HepG2 (cell line): ENCODE measurements around the gene LTA4H. TPM values are rescaled to one million over a fixed set of nuclear protein-coding genes. Genes with fewer than 3 reads are reported as not detected.
A peak's percentile ranks its signal among the peaks of the same experiment; 100 is the strongest.

Experiments
- ATAC-seq: fragments of 200-7000 bp; cut with Tn5 transposase; 3 replicates; pipeline ENCODE4 v1.9.1; 2020; ENCODE audit warnings: mild to moderate bottlenecking, moderate library complexity
- BruUV-seq: library from RNA; stranded (reverse); fragments of 400-500 nt; replicated peaks from 2 replicates; lab custom pipeline; 2021; lab: Mats Ljungman, UMichigan
- CTCF ChIA-PET: fragments of 300-600 bp; formaldehyde crosslinking; extraction: SDS; loops from one replicate; lab custom pipeline; 2021; ENCODE audit warnings: low total read pairs, inconsistent platforms, low intra/inter-chr PET ratio; lab: Yijun Ruan, JAX
- POLR2A ChIA-PET: fragments of 350-600 bp; sonication (Branson Sonifier 250); formaldehyde crosslinking; loops from one replicate; lab custom pipeline; 2020; ENCODE audit warnings: antibody characterized with exemption, inconsistent platforms; lab: Yijun Ruan, JAX
- DNase-seq: peaks from one replicate; pipeline ENCODE4 v3.0.0-alpha.2; 2015; ENCODE audit warnings: low spot score
- FAIRE-seq: peaks from 3 replicates; lab custom pipeline; 2011; peaks lifted over from hg19 to GRCh38; lab: Jason Lieb, UNC
- H2AFZ ChIP-seq: one replicate; pipeline ENCODE4 v1.6.1; 2011; ENCODE audit warnings: low read length, inconsistent platforms
- H3K27ac ChIP-seq: fragments of 300-600 bp; 3 replicates; pipeline ENCODE4 v1.8.0; 2011; ENCODE audit warnings: mixed run types, mild to moderate bottlenecking, mixed read lengths, low read length, inconsistent platforms; ENCODE audit not compliant: insufficient read depth; ENCODE audit errors: extremely low read length
- H3K27me3 ChIP-seq, 2 experiments: fragments of 200-600 bp in 1 of 2; 2 replicates in 1 of 2; 3 replicates in 1 of 2; pipeline versions ENCODE4 v1.6.0 to v1.8.0; 2011; ENCODE audit warnings: low read length in 2 of 2, mild to moderate bottlenecking in 2 of 2, moderate library complexity in 2 of 2, inconsistent platforms in 1 of 2; ENCODE audit not compliant: insufficient read depth in 2 of 2, control insufficient read depth in 1 of 2
- H3K36me3 ChIP-seq, 2 experiments: fragments of 200-600 bp in 1 of 2; replicated peaks in 1 of 2; 2 replicates in 1 of 2; 3 replicates in 1 of 2; pipeline versions ENCODE4 v1.5.1 to v1.8.0; 2011; ENCODE audit warnings: low read length in 2 of 2, inconsistent platforms in 1 of 2; ENCODE audit not compliant: insufficient read depth in 2 of 2, control insufficient read depth in 1 of 2
- H3K4me1 ChIP-seq: 2 replicates; pipeline ENCODE4 v1.5.1; 2012; ENCODE audit warnings: low read length, inconsistent platforms; ENCODE audit not compliant: insufficient read depth
- H3K4me2 ChIP-seq: 2 replicates; pipeline ENCODE4 v1.6.0; 2011; ENCODE audit warnings: low read depth, low read length, inconsistent platforms
- H3K4me3 ChIP-seq, 3 experiments: fragments of 200-600 bp in 1 of 3; sonication (generic), shearing (Covaris generic) in 1 of 3; replicated peaks in 1 of 3; 2 replicates each; pipeline ENCODE4 v1.5.1; 2011 to 2016; ENCODE audit warnings: low read length in 3 of 3, inconsistent platforms in 2 of 3, low read depth in 2 of 3, mild to moderate bottlenecking in 2 of 3, control low read depth in 1 of 3, mixed read lengths in 1 of 3; ENCODE audit not compliant: insufficient read depth in 1 of 3
- H3K79me2 ChIP-seq: one replicate; pipeline ENCODE4 v1.6.1; 2011; ENCODE audit warnings: low read length, inconsistent platforms; ENCODE audit not compliant: insufficient read depth
- H3K9ac ChIP-seq: 2 replicates; pipeline ENCODE4 v1.6.0; 2011; ENCODE audit warnings: mild to moderate bottlenecking, low read depth, low read length, inconsistent platforms; ENCODE audit not compliant: insufficient read depth
- H3K9me3 ChIP-seq: 2 replicates; pipeline ENCODE4 v1.5.1; 2012; ENCODE audit warnings: mild to moderate bottlenecking, low read length
- H4K20me1 ChIP-seq: 2 replicates; pipeline ENCODE4 v1.6.0; 2011; ENCODE audit warnings: inconsistent platforms, mild to moderate bottlenecking, low read length, moderate library complexity; ENCODE audit not compliant: insufficient read depth
- GABPA ChIP-seq, 2 experiments: IDR thresholded peaks; 2 replicates each; pipeline ENCODE4 v1.6.1; 2011 to 2016; ENCODE audit warnings: low read depth in 2 of 2, low read length in 1 of 2, missing biosample characterization in 1 of 2, missing genetic modification characterization in 1 of 2
- POLR2AphosphoS5 ChIP-seq: IDR thresholded peaks from 2 replicates; pipeline ENCODE4 v1.6.1; 2012; ENCODE audit warnings: low read depth, low read length
- TCF12 ChIP-seq, 2 experiments: fragments of 450-650 bp in 1 of 2; sonication (generic) in 1 of 2; formaldehyde crosslinking in 1 of 2; IDR thresholded peaks; 2 replicates each; pipeline versions ENCODE4 v1.6.1 to v1.8.0; 2017 to 2022; ENCODE audit warnings: antibody characterized with exemption in 1 of 2, mild to moderate bottlenecking in 1 of 2, missing genetic modification reagents in 1 of 2, moderate library complexity in 1 of 2
- ZNF329 ChIP-seq: sonication (generic); formaldehyde crosslinking; IDR thresholded peaks from 2 replicates; pipeline ENCODE4 v1.9.0; 2021; ENCODE audit warnings: low read depth, mild to moderate bottlenecking, missing genetic modification reagents
- ZNF644 ChIP-seq: IDR thresholded peaks from 2 replicates; pipeline ENCODE4 v1.6.1; 2016; ENCODE audit warnings: low read depth
- WGBS: methylation state at CpG from one replicate; pipeline ENCODE4 v1.1.6; 2017; ENCODE audit warnings: low lambda C conversion rate; 5-methylcytosine and 5-hydroxymethylcytosine counted together
- in situ Hi-C: cut with HindIII; loops from 2 replicates; pipeline ENCODE4 v1.10.0; 2017; ENCODE audit warnings: low pct_unique_long_range_greater_than_20kb; ENCODE audit not compliant: extremely low pct_ligation_motif_present
- intact Hi-C: fragments of 100-400 bp; cut with micrococcal nuclease; formaldehyde crosslinking; loops from one replicate; pipeline ENCODE4 v1.10.0; 2022; ENCODE audit not compliant: unreplicated experiment
- polyA plus RNA-seq, 8 experiments: library from polyadenylated mRNA; depleted of rRNA in 3 of 8; stranded (reverse) in 7 of 8; unstranded in 1 of 8; fragments of >200 nt; fragmentation: Illumina TruSeq in 4 of 8; extraction: Trizol in 4 of 8; gene quantifications; 2 replicates each; pipeline versions ENCODE4 v1.2.1 to v1.2.3, GENCODE V29; 2011 to 2016; ENCODE audit warnings: low read depth in 4 of 8, missing spikeins in 1 of 8, mixed read lengths in 1 of 8; ENCODE audit not compliant: insufficient read depth in 1 of 8
- total RNA-seq, 5 experiments: library from RNA; depleted of rRNA; stranded (reverse); fragments of >200 nt; fragmentation: Illumina TruSeq; extraction: Trizol; gene quantifications; 2 replicates each; pipeline ENCODE4 v1.2.3, GENCODE V29; 2016; ENCODE audit warnings: low read depth in 1 of 5
- TF ChIP-seq, protein P1 (sequence below): sonication (generic); formaldehyde crosslinking; IDR thresholded peaks from 2 replicates; pipeline ENCODE4 v1.4.0; 2020; ENCODE audit warnings: missing genetic modification reagents, mild to moderate bottlenecking, borderline replicate concordance
- TF ChIP-seq, protein P2 (sequence below): sonication (generic); formaldehyde crosslinking; IDR thresholded peaks from 2 replicates; pipeline ENCODE4 v1.4.0; 2020; ENCODE audit warnings: missing genetic modification reagents

The LTA4H gene
- total and polyA plus RNA-seq, 2 of the 13 experiments (the other 11 are each of a cell fraction or from before 2014, with no cell fraction given), result 87.5 to 90.4 TPM

- no TSS peak for BruUV-seq
- H3K4me2 ChIP-seq, result no peak overlapping the region
- ATAC-seq, result no peak
- peaks cover 0 to 18% of the 10 kb centered on the region in 2 experiments; a peak in 2 of 5 replicates for H3K27me3 ChIP-seq
- TF ChIP-seq POLR2AphosphoS5, result no peak
- TF ChIP-seq, protein P1, sequence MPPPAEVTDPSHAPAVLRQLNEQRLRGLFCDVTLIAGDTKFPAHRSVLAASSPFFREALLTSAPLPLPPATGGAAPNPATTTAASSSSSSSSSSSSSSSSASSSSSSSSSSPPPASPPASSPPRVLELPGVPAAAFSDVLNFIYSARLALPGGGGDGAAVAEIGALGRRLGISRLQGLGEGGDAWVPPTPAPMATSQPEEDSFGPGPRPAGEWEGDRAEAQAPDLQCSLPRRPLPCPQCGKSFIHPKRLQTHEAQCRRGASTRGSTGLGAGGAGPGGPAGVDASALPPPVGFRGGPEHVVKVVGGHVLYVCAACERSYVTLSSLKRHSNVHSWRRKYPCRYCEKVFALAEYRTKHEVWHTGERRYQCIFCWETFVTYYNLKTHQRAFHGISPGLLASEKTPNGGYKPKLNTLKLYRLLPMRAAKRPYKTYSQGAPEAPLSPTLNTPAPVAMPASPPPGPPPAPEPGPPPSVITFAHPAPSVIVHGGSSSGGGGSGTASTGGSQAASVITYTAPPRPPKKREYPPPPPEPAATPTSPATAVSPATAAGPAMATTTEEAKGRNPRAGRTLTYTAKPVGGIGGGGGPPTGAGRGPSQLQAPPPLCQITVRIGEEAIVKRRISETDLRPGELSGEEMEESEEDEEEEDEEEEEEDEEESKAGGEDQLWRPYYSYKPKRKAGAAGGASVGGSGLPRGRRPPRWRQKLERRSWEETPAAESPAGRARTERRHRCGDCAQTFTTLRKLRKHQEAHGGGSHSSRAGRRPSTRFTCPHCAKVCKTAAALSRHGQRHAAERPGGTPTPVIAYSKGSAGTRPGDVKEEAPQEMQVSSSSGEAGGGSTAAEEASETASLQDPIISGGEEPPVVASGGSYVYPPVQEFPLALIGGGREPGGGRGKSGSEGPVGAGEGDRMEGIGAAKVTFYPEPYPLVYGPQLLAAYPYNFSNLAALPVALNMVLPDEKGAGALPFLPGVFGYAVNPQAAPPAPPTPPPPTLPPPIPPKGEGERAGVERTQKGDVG (CRISPR knock-in tag), result no peak
- CTCF ChIA-PET, result no interaction called here
- in situ Hi-C loops (no loop called here), intact Hi-C loops (no loop called here)
- H3K79me2 ChIP-seq, result no peaks in the 10 kb centered on the region
- no peak for FAIRE-seq
- H2AFZ ChIP-seq, result no peak overlapping the region
- H3K4me1 ChIP-seq, result peaks cover 38% of the 10 kb centered on the region
- DNase-seq, result no peak
- H4K20me1 ChIP-seq, result no peaks in the 10 kb centered on the region
- H3K9ac ChIP-seq, result no peak overlapping the region
- H3K27ac ChIP-seq, result no peak overlapping the region
- H3K36me3 ChIP-seq, result no peaks in the 10 kb centered on the region
- WGBS, result 9% methylated on average over 1 of the region's 1 CpG
- no peaks in the 10 kb centered on the region for H3K9me3 ChIP-seq
- no peak overlapping the region for H3K4me3 ChIP-seq
- POLR2A ChIA-PET, result no interaction called here
Measured at GRCh38 chr12:96041181-96041580, 5.8 kb upstream of the LTA4H start.

DNA sequence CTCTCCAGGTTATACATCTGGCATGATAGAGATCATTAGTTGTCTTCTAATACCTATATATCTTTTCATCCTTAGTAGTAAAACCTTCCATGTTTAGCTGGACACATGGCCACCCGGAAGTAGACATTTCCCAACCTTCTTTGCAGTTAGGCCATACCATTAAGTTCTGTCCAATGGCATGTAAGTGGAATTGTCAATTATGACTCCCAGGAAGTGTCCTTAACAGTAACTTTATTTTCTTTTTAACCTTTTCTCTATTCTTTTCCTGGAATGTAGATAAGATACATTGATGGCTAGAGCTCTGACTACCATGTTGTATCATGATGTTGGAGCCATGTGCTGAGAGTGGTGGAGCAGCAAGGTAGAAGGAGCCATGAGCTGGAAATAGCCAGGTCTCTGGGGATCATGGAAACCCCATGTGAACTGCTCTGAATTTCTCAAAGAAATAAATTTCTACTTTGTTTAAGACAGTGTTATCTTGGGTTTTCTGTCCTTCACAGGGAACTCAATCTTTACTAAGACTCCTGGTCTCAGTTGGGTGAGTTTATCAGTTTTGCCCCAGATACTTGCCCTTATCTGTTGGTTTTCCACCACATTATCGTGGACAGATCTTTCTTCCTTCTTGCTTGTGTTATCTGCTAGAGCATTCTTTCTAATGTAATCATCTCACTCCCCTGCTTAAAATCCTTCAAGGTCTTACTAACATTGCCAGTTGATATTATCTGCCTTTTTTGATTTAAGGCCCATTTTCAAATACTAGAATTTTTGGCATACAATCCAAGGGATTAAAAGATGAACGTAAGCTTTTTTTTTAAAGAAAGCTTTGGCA lies 5.1 kb upstream of the LTA4H start:
- Histone ChIP-seq H3K9ac (no peak overlapping the region), H4K20me1 (no peaks in the 10 kb centered on the region), H3K4me1 (peaks cover 34% of the 10 kb centered on the region), H3K27ac (no peak overlapping the region), H3K36me3 (no peaks in the 10 kb centered on the region)
- ChIA-PET CTCF (no interaction called here), POLR2A (no interaction called here)
- ATAC-seq, result no peak
- intact Hi-C loops, result no loop called here
- BruUV-seq, result no TSS peak
- no peak for FAIRE-seq
- 13% methylated on average over 3 of the region's 3 CpGs for WGBS
- in situ Hi-C loops, result no loop called here
- TF ChIP-seq ZNF329, result no peak
- TF ChIP-seq ZNF644, result 0 out of 2 replicates have a peak, but pooled peaks have one; percentile 19
- TF ChIP-seq, protein P2, sequence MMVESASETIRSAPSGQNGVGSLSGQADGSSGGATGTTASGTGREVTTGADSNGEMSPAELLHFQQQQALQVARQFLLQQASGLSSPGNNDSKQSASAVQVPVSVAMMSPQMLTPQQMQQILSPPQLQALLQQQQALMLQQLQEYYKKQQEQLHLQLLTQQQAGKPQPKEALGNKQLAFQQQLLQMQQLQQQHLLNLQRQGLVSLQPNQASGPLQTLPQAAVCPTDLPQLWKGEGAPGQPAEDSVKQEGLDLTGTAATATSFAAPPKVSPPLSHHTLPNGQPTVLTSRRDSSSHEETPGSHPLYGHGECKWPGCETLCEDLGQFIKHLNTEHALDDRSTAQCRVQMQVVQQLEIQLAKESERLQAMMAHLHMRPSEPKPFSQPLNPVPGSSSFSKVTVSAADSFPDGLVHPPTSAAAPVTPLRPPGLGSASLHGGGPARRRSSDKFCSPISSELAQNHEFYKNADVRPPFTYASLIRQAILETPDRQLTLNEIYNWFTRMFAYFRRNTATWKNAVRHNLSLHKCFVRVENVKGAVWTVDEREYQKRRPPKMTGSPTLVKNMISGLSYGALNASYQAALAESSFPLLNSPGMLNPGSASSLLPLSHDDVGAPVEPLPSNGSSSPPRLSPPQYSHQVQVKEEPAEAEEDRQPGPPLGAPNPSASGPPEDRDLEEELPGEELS (CRISPR knock-in tag), result no peak
- no peak for TF ChIP-seq TCF12 (IDR thresholded peaks at IDR 0.05)
- TF ChIP-seq TCF12 (CRISPR knock-in tag; IDR thresholded peaks at IDR 0.05), result no peak
- no peak for TF ChIP-seq GABPA (IDR thresholded peaks at IDR 0.05; ENCODE audit: low read depth, low read length)
- 0 out of 2 replicates have a peak, but pooled peaks have one; percentile 20 for TF ChIP-seq GABPA (CRISPR knock-in tag; IDR thresholded peaks at IDR 0.05; ENCODE audit: low read depth)
- TF ChIP-seq, all 625 proteins: peak for 2
- no peak overlapping the region for H3K4me3 ChIP-seq
- H3K27me3 ChIP-seq, result peaks cover 0 to 15% of the 10 kb centered on the region in 2 experiments; a peak in 2 of 5 replicates
- DNase-seq, result no peak
- no peaks in the 10 kb centered on the region for H3K79me2 ChIP-seq
- H2AFZ ChIP-seq, result no peak overlapping the region
- H3K4me2 ChIP-seq, result no peak overlapping the region
- no peaks in the 10 kb centered on the region for H3K9me3 ChIP-seq
